ENCODE measurements around the gene KDM7A.

GRCh38 chr7:140047197-140047596, 129.6 kb downstream of the KDM7A start:
- TF ChIP-seq CTCF (IDR thresholded peaks at IDR 0.05) = no peak
- TF ChIP-seq POLR2A (IDR thresholded peaks at IDR 0.05) = no peak
- TF ChIP-seq POLR2AphosphoS5 (IDR thresholded peaks at IDR 0.05) = no peak

Data from prostate gland (tissue), 2 donors.